Neural crest cell (in vitro differentiated cells): ENCODE data around the gene EGR1. TPM values are rescaled to one million over a fixed set of nuclear protein-coding genes. Genes with fewer than 3 reads are reported as not detected.
"Not testable (repeated sequence)": the region's sequence is repeated elsewhere in the genome, so short reads cannot be mapped to it uniquely, and the experiment has no call there.

Experiments
- DNase-seq: peaks from one replicate; pipeline ENCODE4 v3.0.0; 2021; ENCODE audit warnings: low read depth, mixed read lengths, low spot score
- H3K27ac Mint-ChIP-seq: one replicate; pipeline ENCODE4 v1.8.0; 2021; ENCODE audit warnings: mild to moderate bottlenecking, mixed read lengths; ENCODE audit not compliant: unreplicated experiment
- H3K27me3 Mint-ChIP-seq: 2 replicates; pipeline ENCODE4 v1.8.0; 2021; ENCODE audit warnings: low read depth, mild to moderate bottlenecking, mixed read lengths
- H3K36me3 Mint-ChIP-seq: 2 replicates; pipeline ENCODE4 v1.8.0; 2021; ENCODE audit warnings: low read depth, mild to moderate bottlenecking, mixed read lengths
- H3K4me1 Mint-ChIP-seq: 2 replicates; pipeline ENCODE4 v1.8.0; 2021; ENCODE audit warnings: mixed read lengths
- H3K4me3 Mint-ChIP-seq: one replicate; pipeline ENCODE4 v1.8.0; 2021; ENCODE audit warnings: mild to moderate bottlenecking, mixed read lengths
- H3K9me3 Mint-ChIP-seq: 2 replicates; pipeline ENCODE4 v1.8.0; 2021; ENCODE audit warnings: mixed read lengths
- CTCF ChIP-seq: fragments of 200-600 bp; sonication (generic); conservative IDR thresholded peaks from 2 replicates; pipeline ENCODE4 v1.5.0; 2021; ENCODE audit warnings: antibody characterized with exemption, mild to moderate bottlenecking
- total RNA-seq: library from RNA; stranded (reverse); gene quantifications from 2 replicates; pipeline ENCODE4 v1.2.1, GENCODE V29; 2021

The EGR1 gene
- total RNA-seq, 1 donor from 2014 or later: 21.5 TPM

GRCh38 chr5:138503487-138504270, 38.4 kb downstream of the EGR1 start:
- peaks cover 5% of the 10 kb centered on the region for H3K4me1 Mint-ChIP-seq
- H3K4me3 Mint-ChIP-seq: no peak overlapping the region
- H3K36me3 Mint-ChIP-seq: peaks cover 3% of the 10 kb centered on the region
- peak; percentile 39 for DNase-seq
- no peaks in the 10 kb centered on the region for H3K9me3 Mint-ChIP-seq
- H3K27ac Mint-ChIP-seq: no peak overlapping the region
- peak; percentile 79 for TF ChIP-seq CTCF
- no peaks in the 10 kb centered on the region for H3K27me3 Mint-ChIP-seq

GRCh38 chr5:138504799-138505198, 39.5 kb downstream of the EGR1 start:
- Mint-ChIP-seq H3K4me3 (no peak overlapping the region), H3K27me3 (no peaks in the 10 kb centered on the region), H3K4me1 (peaks cover 5% of the 10 kb centered on the region), H3K27ac (peak overlapping the region; percentile 45), H3K36me3 (peaks cover 3% of the 10 kb centered on the region), H3K9me3 (no peaks in the 10 kb centered on the region)
- TF ChIP-seq CTCF: no peak
- DNase-seq: no peak

- peaks cover 5% of the 10 kb centered on the region for H3K4me1 Mint-ChIP-seq
- TF ChIP-seq CTCF: no peak
- no peaks in the 10 kb centered on the region for H3K9me3 Mint-ChIP-seq
- H3K27ac Mint-ChIP-seq: peak overlapping the region; percentile 75
- DNase-seq: no peak
- H3K27me3 Mint-ChIP-seq: no peaks in the 10 kb centered on the region
- H3K4me3 Mint-ChIP-seq: no peak overlapping the region
- peaks cover 3% of the 10 kb centered on the region for H3K36me3 Mint-ChIP-seq
Measured at GRCh38 chr5:138506370-138507306, 41.4 kb downstream of the EGR1 start.

GRCh38 chr5:138507485-138507884, 42.2 kb downstream of the EGR1 start:
- not testable (repeated sequence) for H3K4me3 Mint-ChIP-seq, H3K27me3 Mint-ChIP-seq, DNase-seq, H3K4me1 Mint-ChIP-seq, H3K9me3 Mint-ChIP-seq, H3K36me3 Mint-ChIP-seq
- H3K27ac Mint-ChIP-seq: peak overlapping the region; percentile 75

GRCh38 chr5:138508958-138509357, 43.7 kb downstream of the EGR1 start:
- Mint-ChIP-seq H3K4me3 (no peak overlapping the region), H3K9me3 (no peaks in the 10 kb centered on the region), H3K27me3 (no peaks in the 10 kb centered on the region), H3K36me3 (peaks cover 3% of the 10 kb centered on the region), H3K4me1 (no peaks in the 10 kb centered on the region), H3K27ac (no peak overlapping the region)
- TF ChIP-seq CTCF: no peak
- DNase-seq: no peak

- Mint-ChIP-seq H3K9me3 (no peaks in the 10 kb centered on the region), H3K27ac (no peak overlapping the region), H3K4me1 (no peaks in the 10 kb centered on the region), H3K4me3 (no peak overlapping the region), H3K36me3 (peaks cover 3% of the 10 kb centered on the region), H3K27me3 (no peaks in the 10 kb centered on the region)
- DNase-seq: no peak
- no peak for TF ChIP-seq CTCF
Measured at GRCh38 chr5:138514021-138514420, 48.7 kb downstream of the EGR1 start.
